ENCODE data around the gene RAB34. TPM values are rescaled to one million over a fixed set of nuclear protein-coding genes. Genes with fewer than 3 reads are reported as not detected.
A peak's percentile ranks its signal among the peaks of the same experiment; 100 is the strongest.

The RAB34 gene
- total and polyA plus RNA-seq, 9 of the 15 experiments (the other 6 are each of a cell fraction or from before 2014, with no cell fraction given) = 0.07 to 3.8 (median 0.46) TPM; not detected in 1

- TF ChIP-seq, protein P1, sequence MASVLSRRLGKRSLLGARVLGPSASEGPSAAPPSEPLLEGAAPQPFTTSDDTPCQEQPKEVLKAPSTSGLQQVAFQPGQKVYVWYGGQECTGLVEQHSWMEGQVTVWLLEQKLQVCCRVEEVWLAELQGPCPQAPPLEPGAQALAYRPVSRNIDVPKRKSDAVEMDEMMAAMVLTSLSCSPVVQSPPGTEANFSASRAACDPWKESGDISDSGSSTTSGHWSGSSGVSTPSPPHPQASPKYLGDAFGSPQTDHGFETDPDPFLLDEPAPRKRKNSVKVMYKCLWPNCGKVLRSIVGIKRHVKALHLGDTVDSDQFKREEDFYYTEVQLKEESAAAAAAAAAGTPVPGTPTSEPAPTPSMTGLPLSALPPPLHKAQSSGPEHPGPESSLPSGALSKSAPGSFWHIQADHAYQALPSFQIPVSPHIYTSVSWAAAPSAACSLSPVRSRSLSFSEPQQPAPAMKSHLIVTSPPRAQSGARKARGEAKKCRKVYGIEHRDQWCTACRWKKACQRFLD (CRISPR knock-in tag; IDR thresholded peaks at IDR 0.05) = no peak
- TF ChIP-seq, protein P2, sequence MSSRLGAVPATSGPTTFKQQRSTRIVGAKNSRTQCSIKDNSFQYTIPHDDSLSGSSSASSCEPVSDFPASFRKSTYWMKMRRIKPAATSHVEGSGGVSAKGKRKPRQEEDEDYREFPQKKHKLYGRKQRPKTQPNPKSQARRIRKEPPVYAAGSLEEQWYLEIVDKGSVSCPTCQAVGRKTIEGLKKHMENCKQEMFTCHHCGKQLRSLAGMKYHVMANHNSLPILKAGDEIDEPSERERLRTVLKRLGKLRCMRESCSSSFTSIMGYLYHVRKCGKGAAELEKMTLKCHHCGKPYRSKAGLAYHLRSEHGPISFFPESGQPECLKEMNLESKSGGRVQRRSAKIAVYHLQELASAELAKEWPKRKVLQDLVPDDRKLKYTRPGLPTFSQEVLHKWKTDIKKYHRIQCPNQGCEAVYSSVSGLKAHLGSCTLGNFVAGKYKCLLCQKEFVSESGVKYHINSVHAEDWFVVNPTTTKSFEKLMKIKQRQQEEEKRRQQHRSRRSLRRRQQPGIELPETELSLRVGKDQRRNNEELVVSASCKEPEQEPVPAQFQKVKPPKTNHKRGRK (tag; IDR thresholded peaks at IDR 0.05) = no peak
- no peak for TF ChIP-seq MBD2 (IDR thresholded peaks at IDR 0.05; ENCODE audit: borderline replicate concordance, low read depth)
- TF ChIP-seq CREB1 (IDR thresholded peaks at IDR 0.05) = no peak
- no peak for TF ChIP-seq CREB1 (CRISPR knock-in tag; IDR thresholded peaks at IDR 0.05)
- no peak for TF ChIP-seq CCAR2 (IDR thresholded peaks at IDR 0.05; ENCODE audit: low read depth, low read length)
- TF ChIP-seq ZNF830 (CRISPR knock-in tag; IDR thresholded peaks at IDR 0.05) = no peak
- TF ChIP-seq ARID2 (IDR thresholded peaks at IDR 0.05) = no peak
- TF ChIP-seq, protein P3, sequence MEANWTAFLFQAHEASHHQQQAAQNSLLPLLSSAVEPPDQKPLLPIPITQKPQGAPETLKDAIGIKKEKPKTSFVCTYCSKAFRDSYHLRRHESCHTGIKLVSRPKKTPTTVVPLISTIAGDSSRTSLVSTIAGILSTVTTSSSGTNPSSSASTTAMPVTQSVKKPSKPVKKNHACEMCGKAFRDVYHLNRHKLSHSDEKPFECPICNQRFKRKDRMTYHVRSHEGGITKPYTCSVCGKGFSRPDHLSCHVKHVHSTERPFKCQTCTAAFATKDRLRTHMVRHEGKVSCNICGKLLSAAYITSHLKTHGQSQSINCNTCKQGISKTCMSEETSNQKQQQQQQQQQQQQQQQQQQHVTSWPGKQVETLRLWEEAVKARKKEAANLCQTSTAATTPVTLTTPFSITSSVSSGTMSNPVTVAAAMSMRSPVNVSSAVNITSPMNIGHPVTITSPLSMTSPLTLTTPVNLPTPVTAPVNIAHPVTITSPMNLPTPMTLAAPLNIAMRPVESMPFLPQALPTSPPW (CRISPR knock-in tag; IDR thresholded peaks at IDR 0.05) = no peak
- no peak for TF ChIP-seq DEAF1 (CRISPR knock-in tag; IDR thresholded peaks at IDR 0.05)
- TF ChIP-seq SMARCA4 (IDR thresholded peaks at IDR 0.05) = no peak
- TF ChIP-seq ZNF263 (CRISPR knock-in tag; IDR thresholded peaks at IDR 0.05; ENCODE audit: borderline replicate concordance) = peak; percentile 52; the same call in 1 of the 2 replicates
- TF ChIP-seq TRIM24 (IDR thresholded peaks at IDR 0.05) = no peak
- TF ChIP-seq, protein P4, sequence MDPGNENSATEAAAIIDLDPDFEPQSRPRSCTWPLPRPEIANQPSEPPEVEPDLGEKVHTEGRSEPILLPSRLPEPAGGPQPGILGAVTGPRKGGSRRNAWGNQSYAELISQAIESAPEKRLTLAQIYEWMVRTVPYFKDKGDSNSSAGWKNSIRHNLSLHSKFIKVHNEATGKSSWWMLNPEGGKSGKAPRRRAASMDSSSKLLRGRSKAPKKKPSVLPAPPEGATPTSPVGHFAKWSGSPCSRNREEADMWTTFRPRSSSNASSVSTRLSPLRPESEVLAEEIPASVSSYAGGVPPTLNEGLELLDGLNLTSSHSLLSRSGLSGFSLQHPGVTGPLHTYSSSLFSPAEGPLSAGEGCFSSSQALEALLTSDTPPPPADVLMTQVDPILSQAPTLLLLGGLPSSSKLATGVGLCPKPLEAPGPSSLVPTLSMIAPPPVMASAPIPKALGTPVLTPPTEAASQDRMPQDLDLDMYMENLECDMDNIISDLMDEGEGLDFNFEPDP (CRISPR knock-in tag; IDR thresholded peaks at IDR 0.05) = peak; percentile 67; the same call in 1 of the 2 replicates
- TF ChIP-seq, protein P5, sequence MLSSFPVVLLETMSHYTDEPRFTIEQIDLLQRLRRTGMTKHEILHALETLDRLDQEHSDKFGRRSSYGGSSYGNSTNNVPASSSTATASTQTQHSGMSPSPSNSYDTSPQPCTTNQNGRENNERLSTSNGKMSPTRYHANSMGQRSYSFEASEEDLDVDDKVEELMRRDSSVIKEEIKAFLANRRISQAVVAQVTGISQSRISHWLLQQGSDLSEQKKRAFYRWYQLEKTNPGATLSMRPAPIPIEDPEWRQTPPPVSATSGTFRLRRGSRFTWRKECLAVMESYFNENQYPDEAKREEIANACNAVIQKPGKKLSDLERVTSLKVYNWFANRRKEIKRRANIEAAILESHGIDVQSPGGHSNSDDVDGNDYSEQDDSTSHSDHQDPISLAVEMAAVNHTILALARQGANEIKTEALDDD (IDR thresholded peaks at IDR 0.05) = peak; percentile 64
- TF ChIP-seq CSDE1 (IDR thresholded peaks at IDR 0.05) = no peak
- TF ChIP-seq, protein P6, sequence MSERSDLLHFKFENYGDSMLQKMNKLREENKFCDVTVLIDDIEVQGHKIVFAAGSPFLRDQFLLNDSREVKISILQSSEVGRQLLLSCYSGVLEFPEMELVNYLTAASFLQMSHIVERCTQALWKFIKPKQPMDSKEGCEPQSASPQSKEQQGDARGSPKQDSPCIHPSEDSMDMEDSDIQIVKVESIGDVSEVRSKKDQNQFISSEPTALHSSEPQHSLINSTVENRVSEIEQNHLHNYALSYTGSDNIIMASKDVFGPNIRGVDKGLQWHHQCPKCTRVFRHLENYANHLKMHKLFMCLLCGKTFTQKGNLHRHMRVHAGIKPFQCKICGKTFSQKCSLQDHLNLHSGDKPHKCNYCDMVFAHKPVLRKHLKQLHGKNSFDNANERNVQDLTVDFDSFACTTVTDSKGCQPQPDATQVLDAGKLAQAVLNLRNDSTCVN (CRISPR knock-in tag; IDR thresholded peaks at IDR 0.05) = no peak
- TF ChIP-seq PHB2 (IDR thresholded peaks at IDR 0.05; ENCODE audit: low read depth) = 0 out of 2 replicates have a peak, but pooled peaks have one; percentile 0
Observed at GRCh38 chr17:28724500-28725165, 7.0 kb upstream of the RAB34 start (continued).
